ENCODE measurements around the gene ZC3HAV1. TPM values are rescaled to one million over a fixed set of nuclear protein-coding genes. Genes with fewer than 3 reads are reported as not detected.

Gene ZC3HAV1
- total RNA-seq, 1 experiment from 2014 or later, result 38.0 TPM

- no peak for TF ChIP-seq KAT7 (CRISPR knock-in tag; IDR thresholded peaks at IDR 0.05; ENCODE audit: borderline replicate concordance)
- no peak for TF ChIP-seq FOXP4 (CRISPR knock-in tag; IDR thresholded peaks at IDR 0.05)
- TF ChIP-seq USF2 (CRISPR knock-in tag; IDR thresholded peaks at IDR 0.05), result no peak
- no peak for TF ChIP-seq ATF2 (CRISPR knock-in tag; IDR thresholded peaks at IDR 0.05; ENCODE audit: borderline replicate concordance, low read depth)
- TF ChIP-seq EMX1 (CRISPR knock-in tag; IDR thresholded peaks at IDR 0.05), result no peak
- no peak for TF ChIP-seq ZNF671 (CRISPR knock-in tag; IDR thresholded peaks at IDR 0.05)
- TF ChIP-seq FOXK1 (CRISPR knock-in tag; IDR thresholded peaks at IDR 0.05), result no peak
- no peak for TF ChIP-seq ERG (CRISPR knock-in tag; IDR thresholded peaks at IDR 0.05)
- no peak for TF ChIP-seq IRF2 (CRISPR knock-in tag; IDR thresholded peaks at IDR 0.05; ENCODE audit: borderline replicate concordance, low read depth)
- TF ChIP-seq ATF3 (CRISPR knock-in tag; conservative IDR thresholded peaks at IDR 0.05), result no peak
Observed at GRCh38 chr7:139114018-139114417, 4.5 kb upstream of the ZC3HAV1 start (continued).

GRCh38 chr7:139112741-139113250, 3.3 kb upstream of the ZC3HAV1 start:
- Mint-ChIP-seq H3K27ac (no peak overlapping the region), H3K9me3 (no peaks in the 10 kb centered on the region), H3K27me3 (ENCODE audit: low read depth) (peaks cover 22% of the 10 kb centered on the region), H3K4me1 (peaks cover 13% of the 10 kb centered on the region), H3K36me3 (no peaks in the 10 kb centered on the region), H3K4me3 (no peak overlapping the region)
- TF ChIP-seq SP1 (CRISPR knock-in tag; conservative IDR thresholded peaks at IDR 0.05), result no peak
- no peak for TF ChIP-seq FOXJ3 (CRISPR knock-in tag; IDR thresholded peaks at IDR 0.05; ENCODE audit: borderline replicate concordance)
- TF ChIP-seq SMAD3 (CRISPR knock-in tag; IDR thresholded peaks at IDR 0.05; ENCODE audit: borderline replicate concordance), result no peak
- TF ChIP-seq ZSCAN18 (CRISPR knock-in tag; IDR thresholded peaks at IDR 0.05), result no peak
- TF ChIP-seq RELA (CRISPR knock-in tag; IDR thresholded peaks at IDR 0.05; ENCODE audit: borderline replicate concordance), result no peak
- no peak for TF ChIP-seq CTCF (IDR thresholded peaks at IDR 0.05)
- no peak for TF ChIP-seq KAT7 (CRISPR knock-in tag; IDR thresholded peaks at IDR 0.05; ENCODE audit: borderline replicate concordance)
- no peak for TF ChIP-seq HMGA2 (CRISPR knock-in tag; IDR thresholded peaks at IDR 0.05)
- ATAC-seq (no peak), DNase-seq (ENCODE audit: low spot score) (no peak)
- ChIA-PET CTCF (no interaction called here), POLR2A (no interaction called here)

All from WTC11 (cell line).